Measurements from ENCODE around the gene SORCS1. TPM values are rescaled to one million over a fixed set of nuclear protein-coding genes. Genes with fewer than 3 reads are reported as not detected.

The SORCS1 gene
- total and polyA plus RNA-seq, 4 donors: 0.04 to 3.5 (median 0.05) TPM

GRCh38 chr10:107160866-107161265 lies 3.6 kb downstream of the SORCS1 start:
- 37 to 49% methylated on average over 3 of the region's 3 CpGs for WGBS, 2 donors
- H3K9ac ChIP-seq (ENCODE audit: insufficient read depth in 1 of 2, low read length in 2 of 2): no peak overlapping the region
- H3K36me3 ChIP-seq (ENCODE audit: control insufficient read depth in 4 of 4, insufficient read depth in 4 of 4, low read length in 4 of 4): no peaks in the 10 kb centered on the region
- H3K4me1 ChIP-seq (ENCODE audit: control insufficient read depth in 5 of 5, insufficient read depth in 5 of 5, low read length in 5 of 5): peaks cover 0 to 10% (median 0%) of the 10 kb centered on the region in 5 donors
- DNase-seq (no peak), ATAC-seq (ENCODE audit: insufficient read depth, low FRiP score) (no peak)
- no peak for TF ChIP-seq CTCF (IDR thresholded peaks at IDR 0.05; ENCODE audit: control extremely low read depth, extremely low read depth)
- no peak overlapping the region for H3K4me3 ChIP-seq
- H3K9me3 ChIP-seq (ENCODE audit: control insufficient read depth in 4 of 4, insufficient read depth in 3 of 4, low read length in 3 of 4): peaks cover 0 to 6% (median 0%) of the 10 kb centered on the region in 4 donors
- H3K27ac ChIP-seq (ENCODE audit: low read depth in 1 of 2, low read length in 1 of 2): no peak overlapping the region
- peaks cover 22 to 59% (median 46%) of the 10 kb centered on the region in 3 donors for H3K27me3 ChIP-seq (ENCODE audit: control insufficient read depth in 3 of 3, insufficient read depth in 3 of 3, low read length in 2 of 3)

- WGBS, 2 donors: 78 to 84% methylated on average over 4 of the region's 4 CpGs
- ATAC-seq (ENCODE audit: insufficient read depth, low FRiP score): no peak
- peaks cover 22 to 50% (median 36%) of the 10 kb centered on the region in 3 donors for H3K27me3 ChIP-seq (ENCODE audit: control insufficient read depth in 3 of 3, insufficient read depth in 3 of 3, low read length in 2 of 3)
- H3K9ac ChIP-seq (ENCODE audit: insufficient read depth in 1 of 2, low read length in 2 of 2): no peak overlapping the region
- no peak for TF ChIP-seq CTCF (IDR thresholded peaks at IDR 0.05; ENCODE audit: control extremely low read depth, extremely low read depth)
- H3K27ac ChIP-seq (ENCODE audit: low read depth in 1 of 2, low read length in 1 of 2): no peak overlapping the region
- H3K9me3 ChIP-seq (ENCODE audit: control insufficient read depth in 4 of 4, insufficient read depth in 3 of 4, low read length in 3 of 4): peaks cover 0 to 6% (median 0%) of the 10 kb centered on the region in 4 donors
- H3K4me1 ChIP-seq (ENCODE audit: control insufficient read depth in 5 of 5, insufficient read depth in 5 of 5, low read length in 5 of 5): peaks cover 0 to 7% (median 0%) of the 10 kb centered on the region in 5 donors
- DNase-seq: no peak
- no peak overlapping the region for H3K4me3 ChIP-seq
- H3K36me3 ChIP-seq (ENCODE audit: control insufficient read depth in 4 of 4, insufficient read depth in 4 of 4, low read length in 4 of 4): no peaks in the 10 kb centered on the region
Measured at GRCh38 chr10:107159871-107160270, 4.6 kb downstream of the SORCS1 start.

GRCh38 chr10:107157071-107157470 lies 7.4 kb downstream of the SORCS1 start:
- no peaks in the 10 kb centered on the region for H3K4me1 ChIP-seq (ENCODE audit: control insufficient read depth in 5 of 5, insufficient read depth in 5 of 5, low read length in 5 of 5)
- ATAC-seq (ENCODE audit: insufficient read depth, low FRiP score) (no peak), DNase-seq (no peak)
- H3K27me3 ChIP-seq (ENCODE audit: control insufficient read depth in 3 of 3, insufficient read depth in 3 of 3, low read length in 2 of 3): peaks cover 7 to 29% (median 18%) of the 10 kb centered on the region in 3 donors
- H3K4me3 ChIP-seq: no peak overlapping the region
- H3K27ac ChIP-seq (ENCODE audit: low read depth in 1 of 2, low read length in 1 of 2): no peak overlapping the region
- no peak overlapping the region for H3K9ac ChIP-seq (ENCODE audit: insufficient read depth in 1 of 2, low read length in 2 of 2)
- no peaks in the 10 kb centered on the region for H3K36me3 ChIP-seq (ENCODE audit: control insufficient read depth in 4 of 4, insufficient read depth in 4 of 4, low read length in 4 of 4)
- WGBS, 2 donors: 62 to 68% methylated on average over 1 of the region's 1 CpG
- H3K9me3 ChIP-seq (ENCODE audit: control insufficient read depth in 4 of 4, insufficient read depth in 3 of 4, low read length in 3 of 4): peaks cover 0 to 5% (median 0%) of the 10 kb centered on the region in 4 donors
- no peak for TF ChIP-seq CTCF (IDR thresholded peaks at IDR 0.05; ENCODE audit: control extremely low read depth, extremely low read depth)

GRCh38 chr10:107152087-107152486 lies 12.4 kb downstream of the SORCS1 start:
- 100% methylated on average over 1 of the region's 1 CpG for WGBS, 2 donors
- Histone ChIP-seq H3K27ac (ENCODE audit: low read depth in 1 of 2, low read length in 1 of 2) (no peak overlapping the region), H3K9ac (ENCODE audit: insufficient read depth in 1 of 2, low read length in 2 of 2) (no peak overlapping the region), H3K36me3 (ENCODE audit: control insufficient read depth in 4 of 4, insufficient read depth in 4 of 4, low read length in 4 of 4) (no peaks in the 10 kb centered on the region), H3K4me3 (no peak overlapping the region), H3K4me1 (ENCODE audit: control insufficient read depth in 5 of 5, insufficient read depth in 5 of 5, low read length in 5 of 5) (no peaks in the 10 kb centered on the region), H3K27me3 (ENCODE audit: control insufficient read depth in 3 of 3, insufficient read depth in 3 of 3, low read length in 2 of 3) (no peaks in the 10 kb centered on the region), H3K9me3 (ENCODE audit: control insufficient read depth in 4 of 4, insufficient read depth in 3 of 4, low read length in 3 of 4) (peaks cover 0 to 7% (median under 1%) of the 10 kb centered on the region in 4 donors)
- ATAC-seq (ENCODE audit: insufficient read depth, low FRiP score) (no peak), DNase-seq (no peak)
- TF ChIP-seq CTCF (IDR thresholded peaks at IDR 0.05; ENCODE audit: control extremely low read depth, extremely low read depth): no peak

Measured in lung (tissue), 12 donors.